Liver (tissue), 9 donors: Measurements from ENCODE around the gene OPTC. TPM values are rescaled to one million over a fixed set of nuclear protein-coding genes. Genes with fewer than 3 reads are reported as not detected.

Experiments used
- DNase-seq: peaks from one replicate; pipeline ENCODE4 v3.0.0-alpha.2; 2017; ENCODE audit warnings: low spot score
- H3K27ac ChIP-seq, 2 donors: one replicate each; pipeline ENCODE4 v1.7.0; 2013; ENCODE audit warnings: inconsistent platforms in 2 of 2, low read length in 2 of 2, control low read depth in 1 of 2, low read depth in 1 of 2, mild to moderate bottlenecking in 1 of 2
- H3K27me3 ChIP-seq, 4 donors: one replicate each; pipeline versions ENCODE4 v1.6.1 to v1.7.0; 2013; ENCODE audit warnings: low read length in 3 of 4, inconsistent platforms in 1 of 4, mild to moderate bottlenecking in 1 of 4, moderate library complexity in 1 of 4; ENCODE audit not compliant: control insufficient read depth in 4 of 4, insufficient read depth in 4 of 4
- H3K36me3 ChIP-seq, 4 donors: one replicate each; pipeline versions ENCODE4 v1.6.1 to v1.7.0; 2013; ENCODE audit warnings: low read length in 3 of 4, mild to moderate bottlenecking in 3 of 4, low read depth in 1 of 4, moderate library complexity in 1 of 4; ENCODE audit not compliant: control insufficient read depth in 4 of 4, insufficient read depth in 3 of 4
- H3K4me1 ChIP-seq, 4 donors: one replicate each; pipeline versions ENCODE4 v1.6.1 to v1.7.0; 2013; ENCODE audit warnings: low read length in 3 of 4, mild to moderate bottlenecking in 3 of 4, moderate library complexity in 1 of 4; ENCODE audit not compliant: control insufficient read depth in 4 of 4, insufficient read depth in 4 of 4
- H3K4me3 ChIP-seq, 3 donors: one replicate each; pipeline versions ENCODE4 v1.6.1 to v1.7.0; 2013; ENCODE audit warnings: low read length in 3 of 3, control low read depth in 1 of 3, low read depth in 1 of 3, mild to moderate bottlenecking in 1 of 3
- H3K9ac ChIP-seq, 2 donors: one replicate each; pipeline ENCODE4 v1.7.0; 2013; ENCODE audit warnings: low read length in 2 of 2, mild to moderate bottlenecking in 2 of 2, moderate library complexity in 2 of 2, control low read depth in 1 of 2, low read depth in 1 of 2
- H3K9me3 ChIP-seq, 4 donors: one replicate each; pipeline versions ENCODE4 v1.6.1 to v1.7.0; 2013; ENCODE audit warnings: low read length in 3 of 4; ENCODE audit not compliant: control insufficient read depth in 4 of 4
- EGR1 ChIP-seq, 2 donors: IDR thresholded peaks; 2 replicates each; pipeline ENCODE4 v1.6.1; 2016 to 2018; ENCODE audit warnings: antibody characterized with exemption in 2 of 2, low read depth in 2 of 2
- FOXA1 ChIP-seq: IDR thresholded peaks from 2 replicates; pipeline ENCODE4 v1.6.1; 2016; ENCODE audit warnings: antibody characterized with exemption
- FOXA2 ChIP-seq: IDR thresholded peaks from 2 replicates; pipeline ENCODE4 v1.6.1; 2016; ENCODE audit warnings: antibody characterized with exemption
- GABPA ChIP-seq, 2 donors: IDR thresholded peaks in 1 of 2; conservative IDR thresholded peaks in 1 of 2; 2 replicates each; pipeline ENCODE4 v1.6.1; 2016; ENCODE audit warnings: antibody characterized with exemption in 2 of 2, mild to moderate bottlenecking in 1 of 2, moderate library complexity in 1 of 2
- HNF4A ChIP-seq, 2 donors: conservative IDR thresholded peaks; 2 replicates each; pipeline ENCODE4 v1.6.1; 2016; ENCODE audit warnings: antibody characterized with exemption in 2 of 2, mild to moderate bottlenecking in 2 of 2
- HNF4G ChIP-seq: IDR thresholded peaks from 2 replicates; pipeline ENCODE4 v1.6.1; 2016; ENCODE audit warnings: antibody characterized with exemption
- JUND ChIP-seq, 2 donors: IDR thresholded peaks; 2 replicates each; pipeline ENCODE4 v1.6.1; 2016; ENCODE audit warnings: antibody characterized with exemption in 2 of 2
- NR2F2 ChIP-seq: IDR thresholded peaks from 2 replicates; pipeline ENCODE4 v1.6.1; 2016; ENCODE audit warnings: antibody characterized with exemption
- RAD21 ChIP-seq, 2 donors: IDR thresholded peaks; 2 replicates each; pipeline ENCODE4 v1.6.1; 2016; ENCODE audit warnings: antibody characterized with exemption in 2 of 2, mild to moderate bottlenecking in 2 of 2
- RXRA ChIP-seq, 2 donors: IDR thresholded peaks; 2 replicates each; pipeline ENCODE4 v1.6.1; 2017 to 2018; ENCODE audit warnings: antibody characterized with exemption in 2 of 2, mild to moderate bottlenecking in 1 of 2
- SP1 ChIP-seq: IDR thresholded peaks from 2 replicates; pipeline ENCODE4 v1.6.1; 2018; ENCODE audit warnings: antibody characterized with exemption, mild to moderate bottlenecking
- TAF1 ChIP-seq: conservative IDR thresholded peaks from 2 replicates; pipeline ENCODE4 v1.6.1; 2016; ENCODE audit warnings: antibody characterized with exemption, mild to moderate bottlenecking
- YY1 ChIP-seq: IDR thresholded peaks from 2 replicates; pipeline ENCODE4 v1.6.1; 2016; ENCODE audit warnings: antibody characterized with exemption, mild to moderate bottlenecking
- WGBS: extraction: QIAGEN DNeasy Blood & Tissue Kit; methylation state at CpG from one replicate; pipeline ENCODE4 v1.1.7; 2013; 5-methylcytosine and 5-hydroxymethylcytosine counted together
- polyA plus RNA-seq, 2 donors: library from polyadenylated mRNA; stranded (reverse) in 1 of 2; unstranded in 1 of 2; fragments of 200-250 nt in 1 of 2; fragments of >200 nt in 1 of 2; fragmentation: Nextera tagmentation in 1 of 2; extraction: Ambion mirVana in 1 of 2; gene quantifications; one replicate each; pipeline versions ENCODE4 v1.2.1 to v1.2.3, GENCODE V29; 2013 to 2015
- total RNA-seq, 2 donors: library from RNA; depleted of rRNA; stranded (reverse); fragments of >200 nt; gene quantifications; one replicate each; pipeline ENCODE4 v1.2.3, GENCODE V29; 2014
- TF ChIP-seq, protein P1 (sequence below): fragments of 150-350 bp; IDR thresholded peaks from 2 replicates; pipeline ENCODE4 v1.5.1; 2017; ENCODE audit warnings: improper control_type of control experiment, low read depth, low read length; ENCODE audit not compliant: missing input control
- TF ChIP-seq, protein P2 (sequence below): IDR thresholded peaks from 2 replicates; pipeline ENCODE4 v1.6.1; 2016; ENCODE audit warnings: antibody characterized with exemption
- TF ChIP-seq, protein P3 (sequence below): IDR thresholded peaks from 2 replicates; pipeline ENCODE4 v1.6.1; 2016; ENCODE audit warnings: antibody characterized with exemption
- TF ChIP-seq, protein P4 (sequence below): IDR thresholded peaks from 2 replicates; pipeline ENCODE4 v1.6.1; 2016; ENCODE audit warnings: antibody characterized with exemption
- TF ChIP-seq, protein P5 (sequence below): IDR thresholded peaks from 2 replicates; pipeline ENCODE4 v1.6.1; 2016; ENCODE audit warnings: antibody characterized with exemption, mild to moderate bottlenecking
- donor health status: healthy.
- donor health status: healthy.
- donor health status: healthy.
- donor health status: healthy.
- donor health status: healthy.

Gene OPTC
- total and polyA plus RNA-seq, 4 donors = not detected

DNA sequence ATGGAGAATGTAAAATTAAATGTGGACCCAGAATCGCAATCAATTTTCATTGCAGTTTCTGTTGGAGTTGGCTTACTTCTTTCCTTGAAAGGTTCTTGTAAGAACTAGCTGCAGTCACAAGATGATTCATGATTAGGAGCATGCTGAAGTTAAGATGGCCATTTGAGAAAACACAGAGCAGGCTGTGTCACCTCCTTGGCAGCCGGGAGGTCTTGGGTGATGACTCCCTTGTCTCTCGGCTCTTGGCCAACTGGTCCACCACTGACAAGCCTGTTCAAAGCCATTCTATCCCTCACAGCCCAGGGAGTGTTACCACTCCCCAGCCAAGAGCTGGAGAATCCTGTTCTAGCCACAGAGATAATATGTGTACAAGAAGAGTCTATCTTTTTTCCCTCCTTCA lies 40.6 kb downstream of the OPTC start:
- no peak for DNase-seq

DNA sequence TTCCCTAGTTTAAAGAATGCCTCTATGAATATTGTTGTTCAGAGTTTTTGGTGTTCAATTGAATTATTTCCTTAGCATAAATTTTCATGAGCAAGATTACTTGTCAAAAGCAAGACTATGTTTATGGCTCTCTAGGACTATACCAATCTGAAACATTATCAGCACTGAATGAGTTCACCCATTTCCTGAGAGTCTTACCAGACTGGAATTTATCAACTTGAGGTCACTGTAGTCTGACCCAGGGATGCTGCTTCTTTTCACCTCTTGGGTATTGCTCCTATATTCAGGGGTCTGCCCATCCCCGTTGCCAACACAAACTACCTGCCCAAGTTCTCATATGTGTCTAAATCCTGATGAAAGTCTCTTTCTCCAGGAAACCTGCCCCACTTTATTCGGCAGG lies 42.6 kb downstream of the OPTC start:
- Histone ChIP-seq H3K9ac (peak overlapping the region in 1 of 2 donors; percentile 87), H3K27me3 (no peaks in the 10 kb centered on the region), H3K4me3 (no peak overlapping the region), H3K36me3 (no peaks in the 10 kb centered on the region), H3K4me1 (peaks cover 9 to 20% (median 12%) of the 10 kb centered on the region in 4 donors), H3K27ac (peak overlapping the region; percentile 92 to 97), H3K9me3 (no peaks in the 10 kb centered on the region)
- no peak for TF ChIP-seq RAD21 (IDR thresholded peaks at IDR 0.05)
- TF ChIP-seq SP1 = no peak
- no peak for DNase-seq
- 32% methylated on average over 2 of the region's 2 CpGs for WGBS

More for the DNA sequence above, 40.6 kb downstream of the OPTC start:
- WGBS = 90% methylated on average over 3 of the region's 3 CpGs
- no peak for TF ChIP-seq RAD21 (IDR thresholded peaks at IDR 0.05)
- TF ChIP-seq NR2F2 = peak; percentile 59
- TF ChIP-seq EGR1 (IDR thresholded peaks at IDR 0.05; ENCODE audit: low read depth in 2 of 2) = no peak
- no peaks in the 10 kb centered on the region for H3K27me3 ChIP-seq
- H3K4me3 ChIP-seq = no peak overlapping the region
- no peak overlapping the region for H3K9ac ChIP-seq
- no peaks in the 10 kb centered on the region for H3K36me3 ChIP-seq
- H3K9me3 ChIP-seq = no peaks in the 10 kb centered on the region
- H3K27ac ChIP-seq = no peak overlapping the region
- peaks cover 9 to 20% (median 12%) of the 10 kb centered on the region in 4 donors for H3K4me1 ChIP-seq

DNA sequence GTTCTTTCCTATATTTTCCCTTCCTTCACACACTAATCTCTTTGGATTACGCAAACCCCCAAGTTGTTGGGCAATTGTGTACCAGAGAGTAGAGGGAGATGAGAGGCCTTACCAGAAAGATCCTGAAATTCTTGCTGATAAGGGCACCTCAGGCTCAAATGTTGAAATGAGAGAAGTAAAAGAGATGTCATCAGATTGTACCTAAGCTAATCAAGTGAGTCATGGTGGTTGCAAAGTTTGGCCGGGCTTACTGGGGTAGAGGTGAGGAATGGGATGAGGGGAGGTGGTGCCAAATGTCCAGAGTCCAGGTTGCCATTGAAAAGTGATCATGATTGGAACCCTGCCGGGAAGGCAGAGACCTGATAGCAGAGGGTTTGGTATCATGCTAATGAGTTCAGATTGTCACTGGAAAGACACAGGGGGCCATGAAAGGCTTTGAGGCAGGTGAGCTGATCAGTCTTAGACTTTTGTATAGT lies 43.1 kb downstream of the OPTC start:
- Histone ChIP-seq H3K4me3 (no peak overlapping the region), H3K9ac (peak overlapping the region in 1 of 2 donors; percentile 87), H3K36me3 (no peaks in the 10 kb centered on the region), H3K27me3 (no peaks in the 10 kb centered on the region), H3K4me1 (peaks cover 9 to 20% (median 12%) of the 10 kb centered on the region in 4 donors), H3K9me3 (no peaks in the 10 kb centered on the region), H3K27ac (peak overlapping the region; percentile 92 to 97)
- TF ChIP-seq, protein P1, sequence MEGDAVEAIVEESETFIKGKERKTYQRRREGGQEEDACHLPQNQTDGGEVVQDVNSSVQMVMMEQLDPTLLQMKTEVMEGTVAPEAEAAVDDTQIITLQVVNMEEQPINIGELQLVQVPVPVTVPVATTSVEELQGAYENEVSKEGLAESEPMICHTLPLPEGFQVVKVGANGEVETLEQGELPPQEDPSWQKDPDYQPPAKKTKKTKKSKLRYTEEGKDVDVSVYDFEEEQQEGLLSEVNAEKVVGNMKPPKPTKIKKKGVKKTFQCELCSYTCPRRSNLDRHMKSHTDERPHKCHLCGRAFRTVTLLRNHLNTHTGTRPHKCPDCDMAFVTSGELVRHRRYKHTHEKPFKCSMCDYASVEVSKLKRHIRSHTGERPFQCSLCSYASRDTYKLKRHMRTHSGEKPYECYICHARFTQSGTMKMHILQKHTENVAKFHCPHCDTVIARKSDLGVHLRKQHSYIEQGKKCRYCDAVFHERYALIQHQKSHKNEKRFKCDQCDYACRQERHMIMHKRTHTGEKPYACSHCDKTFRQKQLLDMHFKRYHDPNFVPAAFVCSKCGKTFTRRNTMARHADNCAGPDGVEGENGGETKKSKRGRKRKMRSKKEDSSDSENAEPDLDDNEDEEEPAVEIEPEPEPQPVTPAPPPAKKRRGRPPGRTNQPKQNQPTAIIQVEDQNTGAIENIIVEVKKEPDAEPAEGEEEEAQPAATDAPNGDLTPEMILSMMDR = no peak
- TF ChIP-seq JUND (IDR thresholded peaks at IDR 0.05) (peak; percentile 99), RAD21 (IDR thresholded peaks at IDR 0.05) (peak; percentile 61 to 67), GABPA (IDR thresholded peaks at IDR 0.05 in 1 of 2, conservative IDR thresholded peaks at IDR 0.05 in 1 of 2) (peak in 1 of 2 donors; percentile 50), HNF4G (peak; percentile 89), SP1 (peak; percentile 100), YY1 (peak; percentile 93), NR2F2 (peak; percentile 38), FOXA2 (peak; percentile 66), FOXA1 (peak; percentile 78), TAF1 (peak; percentile 69), RXRA (IDR thresholded peaks at IDR 0.05) (peak; percentile 98 to 99), HNF4A (conservative IDR thresholded peaks at IDR 0.05) (peak; percentile 95 to 97), EGR1 (IDR thresholded peaks at IDR 0.05; ENCODE audit: low read depth in 2 of 2) (peak in 1 of 2 donors; percentile 89)
- TF ChIP-seq, protein P2, sequence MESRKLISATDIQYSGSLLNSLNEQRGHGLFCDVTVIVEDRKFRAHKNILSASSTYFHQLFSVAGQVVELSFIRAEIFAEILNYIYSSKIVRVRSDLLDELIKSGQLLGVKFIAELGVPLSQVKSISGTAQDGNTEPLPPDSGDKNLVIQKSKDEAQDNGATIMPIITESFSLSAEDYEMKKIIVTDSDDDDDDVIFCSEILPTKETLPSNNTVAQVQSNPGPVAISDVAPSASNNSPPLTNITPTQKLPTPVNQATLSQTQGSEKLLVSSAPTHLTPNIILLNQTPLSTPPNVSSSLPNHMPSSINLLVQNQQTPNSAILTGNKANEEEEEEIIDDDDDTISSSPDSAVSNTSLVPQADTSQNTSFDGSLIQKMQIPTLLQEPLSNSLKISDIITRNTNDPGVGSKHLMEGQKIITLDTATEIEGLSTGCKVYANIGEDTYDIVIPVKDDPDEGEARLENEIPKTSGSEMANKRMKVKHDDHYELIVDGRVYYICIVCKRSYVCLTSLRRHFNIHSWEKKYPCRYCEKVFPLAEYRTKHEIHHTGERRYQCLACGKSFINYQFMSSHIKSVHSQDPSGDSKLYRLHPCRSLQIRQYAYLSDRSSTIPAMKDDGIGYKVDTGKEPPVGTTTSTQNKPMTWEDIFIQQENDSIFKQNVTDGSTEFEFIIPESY = peak; percentile 91
- TF ChIP-seq, protein P3, sequence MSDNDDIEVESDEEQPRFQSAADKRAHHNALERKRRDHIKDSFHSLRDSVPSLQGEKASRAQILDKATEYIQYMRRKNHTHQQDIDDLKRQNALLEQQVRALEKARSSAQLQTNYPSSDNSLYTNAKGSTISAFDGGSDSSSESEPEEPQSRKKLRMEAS = peak; percentile 83
- TF ChIP-seq, protein P4, sequence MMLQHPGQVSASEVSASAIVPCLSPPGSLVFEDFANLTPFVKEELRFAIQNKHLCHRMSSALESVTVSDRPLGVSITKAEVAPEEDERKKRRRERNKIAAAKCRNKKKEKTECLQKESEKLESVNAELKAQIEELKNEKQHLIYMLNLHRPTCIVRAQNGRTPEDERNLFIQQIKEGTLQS = peak; percentile 99
- TF ChIP-seq, protein P5, sequence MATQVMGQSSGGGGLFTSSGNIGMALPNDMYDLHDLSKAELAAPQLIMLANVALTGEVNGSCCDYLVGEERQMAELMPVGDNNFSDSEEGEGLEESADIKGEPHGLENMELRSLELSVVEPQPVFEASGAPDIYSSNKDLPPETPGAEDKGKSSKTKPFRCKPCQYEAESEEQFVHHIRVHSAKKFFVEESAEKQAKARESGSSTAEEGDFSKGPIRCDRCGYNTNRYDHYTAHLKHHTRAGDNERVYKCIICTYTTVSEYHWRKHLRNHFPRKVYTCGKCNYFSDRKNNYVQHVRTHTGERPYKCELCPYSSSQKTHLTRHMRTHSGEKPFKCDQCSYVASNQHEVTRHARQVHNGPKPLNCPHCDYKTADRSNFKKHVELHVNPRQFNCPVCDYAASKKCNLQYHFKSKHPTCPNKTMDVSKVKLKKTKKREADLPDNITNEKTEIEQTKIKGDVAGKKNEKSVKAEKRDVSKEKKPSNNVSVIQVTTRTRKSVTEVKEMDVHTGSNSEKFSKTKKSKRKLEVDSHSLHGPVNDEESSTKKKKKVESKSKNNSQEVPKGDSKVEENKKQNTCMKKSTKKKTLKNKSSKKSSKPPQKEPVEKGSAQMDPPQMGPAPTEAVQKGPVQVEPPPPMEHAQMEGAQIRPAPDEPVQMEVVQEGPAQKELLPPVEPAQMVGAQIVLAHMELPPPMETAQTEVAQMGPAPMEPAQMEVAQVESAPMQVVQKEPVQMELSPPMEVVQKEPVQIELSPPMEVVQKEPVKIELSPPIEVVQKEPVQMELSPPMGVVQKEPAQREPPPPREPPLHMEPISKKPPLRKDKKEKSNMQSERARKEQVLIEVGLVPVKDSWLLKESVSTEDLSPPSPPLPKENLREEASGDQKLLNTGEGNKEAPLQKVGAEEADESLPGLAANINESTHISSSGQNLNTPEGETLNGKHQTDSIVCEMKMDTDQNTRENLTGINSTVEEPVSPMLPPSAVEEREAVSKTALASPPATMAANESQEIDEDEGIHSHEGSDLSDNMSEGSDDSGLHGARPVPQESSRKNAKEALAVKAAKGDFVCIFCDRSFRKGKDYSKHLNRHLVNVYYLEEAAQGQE = peak; percentile 89
- WGBS = 34% methylated on average over 3 of the region's 3 CpGs
- peak; percentile 38 for DNase-seq
